ENCODE measurements around the gene WWOX.

DNA sequence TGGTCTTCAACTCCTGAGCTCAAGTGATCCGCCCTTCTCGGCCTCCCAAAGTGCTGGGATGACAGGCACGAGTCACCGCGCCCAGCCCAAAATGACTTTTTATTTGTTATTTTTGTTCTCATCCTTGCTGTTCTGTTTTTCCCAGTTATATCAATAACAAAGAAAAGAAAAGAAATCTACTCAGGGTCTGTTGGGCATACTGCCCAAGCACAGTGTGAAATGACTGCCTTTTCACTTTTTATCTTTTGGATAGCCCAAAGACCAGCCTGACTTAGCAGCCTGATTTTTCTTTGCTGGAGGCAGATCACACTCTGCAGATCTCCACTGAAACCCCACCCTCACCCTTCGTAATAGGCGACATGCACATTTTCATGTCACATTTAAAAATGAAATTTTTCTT is 1007.8 kb downstream of the WWOX start:
- TF ChIP-seq POLR2AphosphoS5 (IDR thresholded peaks at IDR 0.05; ENCODE audit: borderline replicate concordance, low read depth, low read length) (no peak), EZH2 (IDR thresholded peaks at IDR 0.05) (no peak)

All from SK-N-MC (cell line).